Parathyroid adenoma (tissue), 2 donors: ENCODE measurements around the gene BICD1.

Source experiments
- H2AFZ ChIP-seq: fragments of 300-600 bp; sonication (generic); one replicate; pipeline ENCODE4 v1.7.0; 2017; ENCODE audit warnings: antibody characterized with exemption, mild to moderate bottlenecking
- H3K27ac ChIP-seq: fragments of 300-600 bp; sonication (generic); one replicate; pipeline ENCODE4 v1.7.0; 2017
- H3K27me3 ChIP-seq: fragments of 300-600 bp; sonication (generic); one replicate; pipeline ENCODE4 v1.7.0; 2017; ENCODE audit warnings: low read length; ENCODE audit not compliant: control insufficient read depth, insufficient read depth
- H3K36me3 ChIP-seq: fragments of 300-600 bp; sonication (generic); one replicate; pipeline ENCODE4 v1.7.0; 2017; ENCODE audit warnings: low read length; ENCODE audit not compliant: control insufficient read depth, insufficient read depth
- H3K4me1 ChIP-seq: fragments of 300-600 bp; sonication (generic); one replicate; pipeline ENCODE4 v1.7.0; 2017; ENCODE audit warnings: control low read depth
- H3K4me2 ChIP-seq: fragments of 300-600 bp; sonication (generic); one replicate; pipeline ENCODE4 v1.7.0; 2017; ENCODE audit warnings: low read length
- H3K4me3 ChIP-seq: fragments of 300-600 bp; sonication (generic); one replicate; pipeline ENCODE4 v1.7.0; 2017; ENCODE audit warnings: low read depth, low read length
- H3K79me2 ChIP-seq: fragments of 300-600 bp; sonication (generic); one replicate; pipeline ENCODE4 v1.7.0; 2017; ENCODE audit warnings: control low read depth
- H3K9ac ChIP-seq: fragments of 300-600 bp; sonication (generic); one replicate; pipeline ENCODE4 v1.7.0; 2017; ENCODE audit warnings: mild to moderate bottlenecking
- H3K9me3 ChIP-seq: fragments of 300-600 bp; sonication (generic); one replicate; pipeline ENCODE4 v1.7.0; 2017; ENCODE audit warnings: low read length; ENCODE audit not compliant: control insufficient read depth
- CTCF ChIP-seq: fragments of 300-600 bp; sonication (generic); IDR thresholded peaks from one replicate; pipeline ENCODE4 v1.7.0; 2017; ENCODE audit warnings: antibody characterized with exemption, mild to moderate bottlenecking
- donor health status: primary hyperparathyroidism.

The BICD1 gene

GRCh38 chr12:32240831-32241230, 134.2 kb downstream of the BICD1 start:
- H3K36me3 ChIP-seq: no peaks in the 10 kb centered on the region
- H3K4me3 ChIP-seq: no peak overlapping the region
- no peak for TF ChIP-seq CTCF
- no peaks in the 10 kb centered on the region for H3K9me3 ChIP-seq
- no peak overlapping the region for H3K4me2 ChIP-seq
- peaks cover 12% of the 10 kb centered on the region for H3K79me2 ChIP-seq
- H3K27me3 ChIP-seq: no peaks in the 10 kb centered on the region
- no peak overlapping the region for H3K9ac ChIP-seq
- H3K4me1 ChIP-seq: no peaks in the 10 kb centered on the region
- no peak overlapping the region for H3K27ac ChIP-seq
- no peak overlapping the region for H2AFZ ChIP-seq

DNA sequence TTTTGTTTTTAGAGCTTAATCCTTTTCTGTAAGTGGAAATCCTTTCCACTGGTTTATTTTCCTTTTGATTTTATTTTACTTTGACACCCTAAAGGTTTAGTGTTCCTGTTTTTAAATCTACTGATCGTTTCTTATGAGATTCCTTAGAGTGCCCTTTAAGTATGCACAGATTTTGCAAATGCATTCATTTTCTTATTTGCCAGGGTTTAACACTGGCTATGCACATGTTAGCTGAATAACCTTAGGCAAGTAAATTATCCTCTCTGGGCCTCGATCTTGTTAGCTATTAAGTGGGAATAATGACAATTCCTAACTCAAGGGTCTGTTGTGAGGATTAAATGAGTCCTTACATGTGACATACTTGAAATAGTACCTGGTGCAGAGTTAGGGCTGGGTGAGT, 136.0 kb downstream of the BICD1 start:
- TF ChIP-seq CTCF: no peak
- no peak overlapping the region for H3K27ac ChIP-seq
- no peak overlapping the region for H2AFZ ChIP-seq
- H3K9ac ChIP-seq: no peak overlapping the region
- H3K4me2 ChIP-seq: no peak overlapping the region
- no peaks in the 10 kb centered on the region for H3K9me3 ChIP-seq
- H3K4me3 ChIP-seq: no peak overlapping the region
- no peaks in the 10 kb centered on the region for H3K27me3 ChIP-seq
- H3K36me3 ChIP-seq: no peaks in the 10 kb centered on the region
- peaks cover 7% of the 10 kb centered on the region for H3K79me2 ChIP-seq
- no peaks in the 10 kb centered on the region for H3K4me1 ChIP-seq

DNA sequence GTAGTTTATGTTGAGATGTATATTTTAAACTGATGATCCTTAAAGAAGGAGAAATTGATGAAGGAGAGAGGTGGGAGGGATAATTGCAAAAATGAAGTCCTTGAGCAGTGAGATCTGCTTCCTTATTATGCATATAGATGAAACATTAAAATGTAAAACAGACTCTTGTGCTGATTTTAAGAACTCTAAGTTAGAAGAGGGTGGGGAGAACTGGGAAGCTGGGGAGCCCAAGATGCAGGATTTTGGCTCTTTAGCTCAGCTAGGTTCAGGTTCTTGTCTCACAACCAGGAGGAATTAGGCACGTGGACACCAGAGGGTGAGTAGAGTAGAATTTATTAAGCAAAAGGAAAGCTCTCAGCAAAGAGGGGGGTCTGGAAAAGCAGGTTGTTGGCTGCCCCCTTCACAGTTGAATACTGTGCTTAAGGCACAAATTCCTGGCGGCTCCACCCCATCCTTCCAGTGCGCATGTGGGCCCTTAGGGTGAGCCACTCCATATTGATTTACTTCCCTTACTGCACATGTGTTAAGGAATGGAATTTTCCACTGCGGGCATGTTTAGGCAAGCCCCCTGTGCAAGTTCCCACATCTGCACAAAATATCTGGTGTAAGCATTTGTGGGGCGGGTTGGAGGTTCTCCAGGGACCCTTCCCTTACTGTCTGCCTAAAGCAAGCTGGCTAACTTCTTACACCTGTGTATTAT, 141.9 kb downstream of the BICD1 start:
- Histone ChIP-seq H3K9ac (no peak overlapping the region), H3K9me3 (no peaks in the 10 kb centered on the region), H3K79me2 (peaks cover 5% of the 10 kb centered on the region), H3K27me3 (no peaks in the 10 kb centered on the region), H2AFZ (no peak overlapping the region), H3K36me3 (no peaks in the 10 kb centered on the region), H3K4me2 (no peak overlapping the region), H3K4me3 (no peak overlapping the region), H3K4me1 (no peaks in the 10 kb centered on the region), H3K27ac (no peak overlapping the region)
- no peak for TF ChIP-seq CTCF

GRCh38 chr12:32249777-32250176, 143.1 kb downstream of the BICD1 start:
- Histone ChIP-seq H3K27ac (no peak overlapping the region), H3K27me3 (no peaks in the 10 kb centered on the region), H3K36me3 (no peaks in the 10 kb centered on the region), H3K4me1 (no peaks in the 10 kb centered on the region), H3K9me3 (no peaks in the 10 kb centered on the region), H2AFZ (no peak overlapping the region), H3K4me3 (no peak overlapping the region), H3K4me2 (no peak overlapping the region), H3K9ac (no peak overlapping the region), H3K79me2 (peaks cover 2% of the 10 kb centered on the region)
- no peak for TF ChIP-seq CTCF
